HepG2 (cell line): Measurements from ENCODE around the gene NUDT2. TPM values are rescaled to one million over a fixed set of nuclear protein-coding genes. Genes with fewer than 3 reads are reported as not detected.

ENCODE experiments used
- BATF2 ChIP-seq: sonication (generic); formaldehyde crosslinking; IDR thresholded peaks from 2 replicates; pipeline ENCODE4 v1.8.0; 2022; ENCODE audit warnings: mild to moderate bottlenecking, missing genetic modification reagents, moderate library complexity
- BCL6 ChIP-seq: IDR thresholded peaks from 2 replicates; pipeline ENCODE4 v1.6.1; 2016; ENCODE audit warnings: missing genetic modification reagents, missing compliant biosample characterization
- CBX1 ChIP-seq: IDR thresholded peaks from one replicate; pipeline ENCODE4 v1.6.1; 2016; ENCODE audit warnings: antibody characterized with exemption, low read depth
- CENPBD1 ChIP-seq: sonication (generic); formaldehyde crosslinking; IDR thresholded peaks from 2 replicates; pipeline ENCODE4 v1.8.0; 2022; ENCODE audit warnings: missing genetic modification reagents, low read depth, mild to moderate bottlenecking, borderline replicate concordance
- HMG20B ChIP-seq: conservative IDR thresholded peaks from 2 replicates; pipeline ENCODE4 v1.6.1; 2016; ENCODE audit warnings: missing genetic modification reagents, missing compliant biosample characterization
- HMGA1 ChIP-seq: sonication (generic); formaldehyde crosslinking; conservative IDR thresholded peaks from 2 replicates; pipeline ENCODE4 v1.4.0; 2020; ENCODE audit warnings: missing genetic modification reagents
- HNF4A ChIP-seq: sonication (generic); formaldehyde crosslinking; IDR thresholded peaks from 2 replicates; pipeline ENCODE4 v1.4.0; 2020; ENCODE audit warnings: missing genetic modification reagents
- HOXA9 ChIP-seq: sonication (generic); formaldehyde crosslinking; IDR thresholded peaks from 2 replicates; pipeline ENCODE4 v1.8.1; 2022; ENCODE audit warnings: missing genetic modification reagents, mild to moderate bottlenecking, moderate library complexity, borderline replicate concordance
- IKZF1 ChIP-seq: fragments of 450-650 bp; IDR thresholded peaks from 2 replicates; pipeline ENCODE4 v1.7.1; 2016
- MAFG ChIP-seq: sonication (generic); formaldehyde crosslinking; IDR thresholded peaks from 2 replicates; pipeline ENCODE4 v1.5.1; 2020; ENCODE audit warnings: mild to moderate bottlenecking, missing genetic modification reagents
- MEIS1 ChIP-seq: sonication (generic); formaldehyde crosslinking; IDR thresholded peaks from 2 replicates; pipeline ENCODE4 v1.9.0; 2021; ENCODE audit warnings: mild to moderate bottlenecking, missing genetic modification reagents, moderate library complexity, borderline replicate concordance
- NFIC ChIP-seq: IDR thresholded peaks from 2 replicates; pipeline ENCODE4 v1.6.1; 2012; ENCODE audit warnings: mild to moderate bottlenecking, low read length, inconsistent platforms
- PAXIP1 ChIP-seq: sonication (generic); formaldehyde crosslinking; conservative IDR thresholded peaks from 2 replicates; pipeline ENCODE4 v1.4.0; 2020; ENCODE audit warnings: mild to moderate bottlenecking, missing genetic modification reagents, moderate library complexity
- RARA ChIP-seq: IDR thresholded peaks from 2 replicates; pipeline ENCODE4 v1.6.1; 2016; ENCODE audit warnings: missing genetic modification reagents, missing compliant biosample characterization
- TSC22D2 ChIP-seq: sonication (generic); formaldehyde crosslinking; IDR thresholded peaks from 2 replicates; pipeline ENCODE4 v1.5.1; 2020; ENCODE audit warnings: missing genetic modification reagents, mild to moderate bottlenecking, borderline replicate concordance
- ZBTB21 ChIP-seq: sonication (generic); formaldehyde crosslinking; IDR thresholded peaks from 2 replicates; pipeline ENCODE4 v1.4.0; 2020; ENCODE audit warnings: missing genetic modification reagents
- ZNF101 ChIP-seq: sonication (generic); formaldehyde crosslinking; IDR thresholded peaks from 2 replicates; pipeline ENCODE4 v1.4.0; 2020; ENCODE audit warnings: mild to moderate bottlenecking, low read depth, missing genetic modification reagents, borderline replicate concordance
- ZNF326 ChIP-seq: sonication (generic); formaldehyde crosslinking; IDR thresholded peaks from 2 replicates; pipeline ENCODE4 v1.4.0; 2020; ENCODE audit warnings: missing genetic modification reagents, borderline replicate concordance
- ZNF34 ChIP-seq: sonication (generic); formaldehyde crosslinking; IDR thresholded peaks from 2 replicates; pipeline ENCODE4 v1.4.0; 2020; ENCODE audit warnings: mild to moderate bottlenecking, missing genetic modification reagents, borderline replicate concordance
- ZNF530 ChIP-seq: sonication (generic); formaldehyde crosslinking; IDR thresholded peaks from 2 replicates; pipeline ENCODE4 v1.5.0; 2020; ENCODE audit warnings: low read depth, mild to moderate bottlenecking, missing genetic modification reagents
- ZNF644 ChIP-seq: IDR thresholded peaks from 2 replicates; pipeline ENCODE4 v1.6.1; 2016; ENCODE audit warnings: low read depth
- ZNF678 ChIP-seq: sonication (generic); formaldehyde crosslinking; IDR thresholded peaks from 2 replicates; pipeline ENCODE4 v1.4.0; 2020; ENCODE audit warnings: mild to moderate bottlenecking, missing genetic modification reagents
- ZNF781 ChIP-seq: sonication (generic); formaldehyde crosslinking; IDR thresholded peaks from 2 replicates; pipeline ENCODE4 v1.5.1; 2020; ENCODE audit warnings: borderline replicate concordance, mild to moderate bottlenecking, missing genetic modification reagents; ENCODE audit errors: not compliant biosample characterization
- ZSCAN30 ChIP-seq: sonication (generic); formaldehyde crosslinking; IDR thresholded peaks from 2 replicates; pipeline ENCODE4 v1.5.0; 2020; ENCODE audit warnings: mild to moderate bottlenecking, missing genetic modification reagents
- polyA plus RNA-seq, 8 experiments: library from polyadenylated mRNA; depleted of rRNA in 3 of 8; stranded (reverse) in 7 of 8; unstranded in 1 of 8; fragments of >200 nt; fragmentation: Illumina TruSeq in 4 of 8; extraction: Trizol in 4 of 8; gene quantifications; 2 replicates each; pipeline versions ENCODE4 v1.2.1 to v1.2.3, GENCODE V29; 2011 to 2016; ENCODE audit warnings: low read depth in 4 of 8, missing spikeins in 1 of 8, mixed read lengths in 1 of 8; ENCODE audit not compliant: insufficient read depth in 1 of 8
- total RNA-seq, 5 experiments: library from RNA; depleted of rRNA; stranded (reverse); fragments of >200 nt; fragmentation: Illumina TruSeq; extraction: Trizol; gene quantifications; 2 replicates each; pipeline ENCODE4 v1.2.3, GENCODE V29; 2016; ENCODE audit warnings: low read depth in 1 of 5

NUDT2 gene
- total and polyA plus RNA-seq, 2 of the 13 experiments (the other 11 are each of a cell fraction or from before 2014, with no cell fraction given), result 19.9 to 24.6 TPM

GRCh38 chr9:34379334-34380033, 50.1 kb downstream of the NUDT2 start (continued):
- no peak for TF ChIP-seq ZNF530 (CRISPR knock-in tag)
- TF ChIP-seq RARA, result no peak
- 0 out of 2 replicates have a peak, but pooled peaks have one; percentile 7 for TF ChIP-seq HNF4A
- 0 out of 2 replicates have a peak, but pooled peaks have one; percentile 35 for TF ChIP-seq ZNF644
- TF ChIP-seq BATF2 (CRISPR knock-in tag), result peak; percentile 33; the same call in 1 of the 2 replicates
- 0 out of 2 replicates have a peak, but pooled peaks have one; percentile 38 for TF ChIP-seq ZNF34 (CRISPR knock-in tag)
- TF ChIP-seq MAFG, result no peak
- TF ChIP-seq IKZF1, result no peak
- no peak for TF ChIP-seq ZNF101 (CRISPR knock-in tag)
- no peak for TF ChIP-seq HMG20B (CRISPR knock-in tag)
- no peak for TF ChIP-seq CBX1
- TF ChIP-seq CENPBD1 (CRISPR knock-in tag), result no peak
- TF ChIP-seq MEIS1 (CRISPR knock-in tag), result 0 out of 2 replicates have a peak, but pooled peaks have one; percentile 33
- TF ChIP-seq ZBTB21, result no peak
- peak; percentile 78; the same call in 1 of the 2 replicates for TF ChIP-seq TSC22D2 (CRISPR knock-in tag)
- TF ChIP-seq NFIC, result no peak
- TF ChIP-seq HMGA1, result no peak
- TF ChIP-seq HOXA9 (CRISPR knock-in tag), result peak; percentile 55; the same call in 1 of the 2 replicates
- TF ChIP-seq ZNF678 (CRISPR knock-in tag), result no peak
- peak; percentile 52 for TF ChIP-seq PAXIP1 (CRISPR knock-in tag)
- no peak for TF ChIP-seq ZNF781 (CRISPR knock-in tag)
- no peak for TF ChIP-seq ZSCAN30 (CRISPR knock-in tag)
- no peak for TF ChIP-seq ZNF326
- TF ChIP-seq BCL6 (CRISPR knock-in tag), result peak; percentile 34; the same call in 1 of the 2 replicates
